HEK293 (cell line): ENCODE measurements around the gene FAM168A.

ENCODE experiments used
- CTCF ChIA-PET: fragments of 350-600 bp; formaldehyde crosslinking; extraction: SDS; loops from one replicate; lab custom pipeline; 2021; ENCODE audit warnings: antibody characterized with exemption; lab: Yijun Ruan, JAX
- POLR2A ChIA-PET: fragments of 300-600 bp; formaldehyde crosslinking; extraction: SDS; loops from one replicate; lab custom pipeline; 2020; ENCODE audit warnings: antibody characterized with exemption, inconsistent platforms; lab: Yijun Ruan, JAX
- H3K27ac ChIP-seq: fragments of 200-500 bp; sonication (Bioruptor generic); 2 replicates; pipeline ENCODE4 v1.5.1; 2014; ENCODE audit warnings: low read depth, low read length, control low read depth, inconsistent platforms; ENCODE audit errors: extremely low read depth
- H3K36me3 ChIP-seq, 2 experiments: fragments of 200-500 bp in 1 of 2; sonication (Bioruptor generic) in 1 of 2; 1 replicate in 1 of 2; 2 replicates in 1 of 2; pipeline ENCODE4 v1.5.1; 2014 to 2017; ENCODE audit warnings: inconsistent platforms in 2 of 2, low read length in 2 of 2; ENCODE audit not compliant: control insufficient read depth in 2 of 2, insufficient read depth in 1 of 2
- H3K4me1 ChIP-seq: fragments of 200-500 bp; sonication (Bioruptor generic); 2 replicates; pipeline ENCODE4 v1.5.1; 2014; ENCODE audit warnings: mild to moderate bottlenecking, low read length, inconsistent platforms; ENCODE audit not compliant: control insufficient read depth, insufficient read depth
- H3K4me3 ChIP-seq: 2 replicates; pipeline ENCODE4 v1.5.1; 2011; ENCODE audit warnings: low read depth, mild to moderate bottlenecking, control low read depth, low read length, moderate library complexity
- H3K9me3 ChIP-seq: fragments of 200-500 bp; sonication (Bioruptor generic); 2 replicates; pipeline ENCODE4 v1.5.1; 2014; ENCODE audit warnings: low read depth, low read length, inconsistent platforms; ENCODE audit not compliant: control insufficient read depth, insufficient read depth
- BCL11B ChIP-seq: fragments of 450-650 bp; formaldehyde crosslinking; IDR thresholded peaks from 2 replicates; pipeline ENCODE4 v1.5.1; 2016; ENCODE audit warnings: low read depth, missing biosample characterization, missing genetic modification characterization
- KLF16 ChIP-seq: fragments of 450-650 bp; formaldehyde crosslinking; IDR thresholded peaks from 2 replicates; pipeline ENCODE4 v1.5.1; 2017; ENCODE audit warnings: missing biosample characterization, missing genetic modification characterization
- KLF7 ChIP-seq: fragments of 450-650 bp; formaldehyde crosslinking; IDR thresholded peaks from 2 replicates; pipeline ENCODE4 v1.5.1; 2016; ENCODE audit warnings: missing biosample characterization, missing genetic modification characterization, borderline replicate concordance
- PRDM1 ChIP-seq: fragments of 450-650 bp; formaldehyde crosslinking; IDR thresholded peaks from 2 replicates; pipeline ENCODE4; 2016; ENCODE audit warnings: missing biosample characterization, missing genetic modification characterization
- REPIN1 ChIP-seq: fragments of 450-650 bp; formaldehyde crosslinking; IDR thresholded peaks from 2 replicates; pipeline ENCODE4 v1.5.1; 2017; ENCODE audit warnings: missing biosample characterization, missing genetic modification characterization, low read depth
- SCRT1 ChIP-seq: fragments of 450-650 bp; formaldehyde crosslinking; IDR thresholded peaks from 2 replicates; pipeline ENCODE4 v1.5.1; 2016; ENCODE audit warnings: missing biosample characterization, missing genetic modification characterization, borderline replicate concordance
- SP2 ChIP-seq: fragments of 450-650 bp; formaldehyde crosslinking; IDR thresholded peaks from 2 replicates; pipeline ENCODE4 v1.5.1; 2016; ENCODE audit warnings: missing biosample characterization, missing genetic modification characterization
- ZNF174 ChIP-seq: fragments of 450-650 bp; formaldehyde crosslinking; IDR thresholded peaks from 2 replicates; pipeline ENCODE4 v1.5.0; 2017; ENCODE audit warnings: missing biosample characterization, mild to moderate bottlenecking, missing genetic modification characterization
- ZNF19 ChIP-seq: fragments of 450-650 bp; formaldehyde crosslinking; IDR thresholded peaks from 2 replicates; pipeline ENCODE4; 2016; ENCODE audit warnings: missing biosample characterization, missing genetic modification characterization, low read depth
- ZNF2 ChIP-seq: fragments of 450-650 bp; formaldehyde crosslinking; IDR thresholded peaks from 2 replicates; pipeline ENCODE4 v1.5.1; 2016; ENCODE audit warnings: missing biosample characterization, missing genetic modification characterization
- ZNF426 ChIP-seq: fragments of 450-650 bp; formaldehyde crosslinking; IDR thresholded peaks from 2 replicates; pipeline ENCODE4 v1.5.1; 2017; ENCODE audit warnings: missing biosample characterization, missing genetic modification characterization, mild to moderate bottlenecking, inconsistent platforms, moderate library complexity
- ZNF629 ChIP-seq: fragments of 450-650 bp; formaldehyde crosslinking; IDR thresholded peaks from 2 replicates; pipeline ENCODE4 v1.5.1; 2017; ENCODE audit warnings: missing biosample characterization, missing genetic modification characterization
- ZNF664 ChIP-seq: fragments of 450-650 bp; formaldehyde crosslinking; IDR thresholded peaks from 2 replicates; pipeline ENCODE4 v1.5.1; 2016; ENCODE audit warnings: missing biosample characterization, missing genetic modification characterization
- ZNF701 ChIP-seq: fragments of 450-650 bp; formaldehyde crosslinking; IDR thresholded peaks from 2 replicates; pipeline ENCODE4 v1.5.1; 2016; ENCODE audit warnings: missing biosample characterization, missing genetic modification characterization
- ZNF747 ChIP-seq: fragments of 450-650 bp; formaldehyde crosslinking; IDR thresholded peaks from 2 replicates; pipeline ENCODE4 v1.5.1; 2016; ENCODE audit warnings: missing biosample characterization, missing genetic modification characterization
- TF ChIP-seq, protein P1 (sequence below): fragments of 450-650 bp; formaldehyde crosslinking; IDR thresholded peaks from 2 replicates; pipeline ENCODE4 v1.5.1; 2016; ENCODE audit warnings: missing biosample characterization, missing genetic modification characterization, low read depth
- TF ChIP-seq, protein P2 (sequence below): fragments of 450-650 bp; formaldehyde crosslinking; IDR thresholded peaks from 2 replicates; pipeline ENCODE4 v1.5.1; 2016; ENCODE audit warnings: missing biosample characterization, missing genetic modification characterization
- TF ChIP-seq, protein P3 (sequence below): fragments of 450-650 bp; formaldehyde crosslinking; IDR thresholded peaks from 2 replicates; pipeline ENCODE4 v1.5.1; 2016; ENCODE audit warnings: missing biosample characterization, missing genetic modification characterization
- TF ChIP-seq, protein P4 (sequence below): fragments of 450-650 bp; formaldehyde crosslinking; IDR thresholded peaks from 2 replicates; pipeline ENCODE4 v1.5.1; 2016; ENCODE audit warnings: missing biosample characterization, missing genetic modification characterization

FAM168A gene

DNA sequence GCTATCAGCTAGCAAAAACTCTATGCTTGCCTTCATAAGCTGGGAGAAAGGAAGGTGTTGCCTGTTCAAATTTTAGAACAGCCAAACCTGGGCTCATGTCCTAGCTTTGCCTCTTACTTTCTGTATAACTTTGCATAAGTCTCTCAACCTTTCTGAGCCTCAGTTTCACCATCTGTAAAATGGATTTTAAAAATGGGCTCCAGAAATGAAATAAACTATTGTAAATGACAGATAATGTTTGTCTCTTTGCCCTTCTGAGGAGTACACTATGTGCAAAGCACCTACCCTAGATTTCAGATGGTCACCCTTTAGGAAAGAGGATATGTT lies 68.7 kb downstream of the FAM168A start:
- no peak for TF ChIP-seq ZNF747 (tag by site-specific recombination)
- POLR2A ChIA-PET, result interaction anchor here (0.7 kb wide), 1 partner anchor 207 kb away, joined by 4 read pairs; no protein-coding TSS in a partner anchor
- Histone ChIP-seq H3K4me3 (no peak overlapping the region), H3K36me3 (no peaks in the 10 kb centered on the region), H3K4me1 (peaks cover 9% of the 10 kb centered on the region; the same call in 1 of the 2 replicates), H3K27ac (no peak overlapping the region), H3K9me3 (no peaks in the 10 kb centered on the region)
- CTCF ChIA-PET, result interaction anchor here (0.6 to 2.3 kb wide), 3 partner anchors 12 to 97 kb away, joined by 3 to 6 read pairs (median 5); no protein-coding TSS in a partner anchor

DNA sequence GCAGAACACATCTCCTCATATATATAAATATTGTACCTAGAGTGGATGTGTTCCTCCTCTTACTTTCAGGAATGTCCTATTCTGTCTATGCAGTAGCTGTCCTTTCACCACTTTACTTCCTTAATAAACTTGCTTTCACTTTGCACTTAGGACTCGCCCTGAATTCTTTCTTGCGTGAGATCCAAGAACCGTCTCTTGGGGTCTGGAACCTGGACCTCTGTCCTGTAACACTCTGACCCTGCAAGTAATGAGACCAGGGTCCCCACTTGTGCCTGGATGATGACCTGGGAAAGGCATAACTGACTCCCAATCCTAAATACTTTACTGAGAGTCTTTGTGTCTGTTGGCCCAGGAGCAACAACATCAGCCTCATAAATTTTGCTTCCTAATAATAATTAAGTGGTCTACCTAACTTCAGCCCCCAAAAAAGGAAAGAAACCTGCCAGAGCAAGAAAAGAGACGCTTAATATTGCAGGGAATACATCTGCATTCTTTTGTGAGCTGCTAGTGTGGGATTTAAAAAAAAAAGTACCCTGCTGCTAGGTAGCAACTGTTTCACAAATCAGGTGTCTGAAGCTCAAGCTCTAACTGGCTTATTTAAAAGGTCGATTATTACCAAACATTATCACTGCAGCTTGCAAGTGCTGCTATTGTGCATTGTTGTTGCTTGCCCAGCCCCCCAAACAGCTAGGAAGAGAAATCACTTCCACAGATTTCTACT lies 69.3 kb downstream of the FAM168A start:
- Histone ChIP-seq H3K4me3 (no peak overlapping the region), H3K36me3 (no peaks in the 10 kb centered on the region), H3K9me3 (no peaks in the 10 kb centered on the region), H3K4me1 (peaks cover 5% of the 10 kb centered on the region; the same call in 1 of the 2 replicates), H3K27ac (no peak overlapping the region)
- CTCF ChIA-PET, result interaction anchor here (0.6 to 2.3 kb wide), 3 partner anchors 12 to 97 kb away, joined by 3 to 6 read pairs (median 5); no protein-coding TSS in a partner anchor
- POLR2A ChIA-PET, result interaction anchor here (0.7 kb wide), 1 partner anchor 206 kb away, joined by 4 read pairs; no protein-coding TSS in a partner anchor
- TF ChIP-seq ZNF629 (tag by site-specific recombination) (no peak), SP2 (no peak), PRDM1 (tag by site-specific recombination) (0 out of 2 replicates have a peak, but pooled peaks have one; percentile 7)

DNA sequence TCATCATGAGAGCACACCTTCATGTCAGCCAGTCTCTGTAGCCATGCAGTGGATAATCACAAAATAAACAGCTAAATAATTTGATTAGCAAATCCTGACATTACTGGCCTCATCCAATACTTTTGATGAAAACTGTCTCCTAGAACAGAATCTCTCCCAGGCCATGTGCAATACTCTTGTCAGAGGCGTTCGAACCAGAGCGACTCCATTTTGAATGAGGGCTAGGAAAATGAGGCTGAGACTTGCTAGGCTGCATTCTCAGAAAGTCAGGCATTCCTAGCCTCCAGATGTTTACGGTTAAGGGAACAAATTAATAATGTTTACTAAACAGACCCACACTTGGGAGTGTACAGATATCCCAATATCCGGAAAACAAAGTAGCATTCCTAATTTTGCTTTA lies 69.9 kb downstream of the FAM168A start:
- Histone ChIP-seq H3K4me3 (no peak overlapping the region), H3K36me3 (no peaks in the 10 kb centered on the region), H3K4me1 (0 out of 2 replicates have a peak, but pooled peaks cover 2% of the 10 kb centered on the region), H3K27ac (no peak overlapping the region), H3K9me3 (no peaks in the 10 kb centered on the region)
- no peak for TF ChIP-seq SCRT1 (tag by site-specific recombination)
- no peak for TF ChIP-seq BCL11B
- TF ChIP-seq ZNF174 (tag by site-specific recombination), result no peak
- no peak for TF ChIP-seq KLF16
- no peak for TF ChIP-seq ZNF701 (tag by site-specific recombination)
- TF ChIP-seq, protein P1, sequence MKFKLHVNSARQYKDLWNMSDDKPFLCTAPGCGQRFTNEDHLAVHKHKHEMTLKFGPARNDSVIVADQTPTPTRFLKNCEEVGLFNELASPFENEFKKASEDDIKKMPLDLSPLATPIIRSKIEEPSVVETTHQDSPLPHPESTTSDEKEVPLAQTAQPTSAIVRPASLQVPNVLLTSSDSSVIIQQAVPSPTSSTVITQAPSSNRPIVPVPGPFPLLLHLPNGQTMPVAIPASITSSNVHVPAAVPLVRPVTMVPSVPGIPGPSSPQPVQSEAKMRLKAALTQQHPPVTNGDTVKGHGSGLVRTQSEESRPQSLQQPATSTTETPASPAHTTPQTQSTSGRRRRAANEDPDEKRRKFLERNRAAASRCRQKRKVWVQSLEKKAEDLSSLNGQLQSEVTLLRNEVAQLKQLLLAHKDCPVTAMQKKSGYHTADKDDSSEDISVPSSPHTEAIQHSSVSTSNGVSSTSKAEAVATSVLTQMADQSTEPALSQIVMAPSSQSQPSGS (tag by site-specific recombination), result no peak
- no peak for TF ChIP-seq KLF7 (tag by site-specific recombination)
- no peak for TF ChIP-seq ZNF19
- TF ChIP-seq, protein P2, sequence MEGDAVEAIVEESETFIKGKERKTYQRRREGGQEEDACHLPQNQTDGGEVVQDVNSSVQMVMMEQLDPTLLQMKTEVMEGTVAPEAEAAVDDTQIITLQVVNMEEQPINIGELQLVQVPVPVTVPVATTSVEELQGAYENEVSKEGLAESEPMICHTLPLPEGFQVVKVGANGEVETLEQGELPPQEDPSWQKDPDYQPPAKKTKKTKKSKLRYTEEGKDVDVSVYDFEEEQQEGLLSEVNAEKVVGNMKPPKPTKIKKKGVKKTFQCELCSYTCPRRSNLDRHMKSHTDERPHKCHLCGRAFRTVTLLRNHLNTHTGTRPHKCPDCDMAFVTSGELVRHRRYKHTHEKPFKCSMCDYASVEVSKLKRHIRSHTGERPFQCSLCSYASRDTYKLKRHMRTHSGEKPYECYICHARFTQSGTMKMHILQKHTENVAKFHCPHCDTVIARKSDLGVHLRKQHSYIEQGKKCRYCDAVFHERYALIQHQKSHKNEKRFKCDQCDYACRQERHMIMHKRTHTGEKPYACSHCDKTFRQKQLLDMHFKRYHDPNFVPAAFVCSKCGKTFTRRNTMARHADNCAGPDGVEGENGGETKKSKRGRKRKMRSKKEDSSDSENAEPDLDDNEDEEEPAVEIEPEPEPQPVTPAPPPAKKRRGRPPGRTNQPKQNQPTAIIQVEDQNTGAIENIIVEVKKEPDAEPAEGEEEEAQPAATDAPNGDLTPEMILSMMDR, result no peak
- TF ChIP-seq, protein P3, sequence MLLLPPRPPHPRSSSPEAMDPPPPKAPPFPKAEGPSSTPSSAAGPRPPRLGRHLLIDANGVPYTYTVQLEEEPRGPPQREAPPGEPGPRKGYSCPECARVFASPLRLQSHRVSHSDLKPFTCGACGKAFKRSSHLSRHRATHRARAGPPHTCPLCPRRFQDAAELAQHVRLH (tag by site-specific recombination), result no peak
- TF ChIP-seq, protein P4, sequence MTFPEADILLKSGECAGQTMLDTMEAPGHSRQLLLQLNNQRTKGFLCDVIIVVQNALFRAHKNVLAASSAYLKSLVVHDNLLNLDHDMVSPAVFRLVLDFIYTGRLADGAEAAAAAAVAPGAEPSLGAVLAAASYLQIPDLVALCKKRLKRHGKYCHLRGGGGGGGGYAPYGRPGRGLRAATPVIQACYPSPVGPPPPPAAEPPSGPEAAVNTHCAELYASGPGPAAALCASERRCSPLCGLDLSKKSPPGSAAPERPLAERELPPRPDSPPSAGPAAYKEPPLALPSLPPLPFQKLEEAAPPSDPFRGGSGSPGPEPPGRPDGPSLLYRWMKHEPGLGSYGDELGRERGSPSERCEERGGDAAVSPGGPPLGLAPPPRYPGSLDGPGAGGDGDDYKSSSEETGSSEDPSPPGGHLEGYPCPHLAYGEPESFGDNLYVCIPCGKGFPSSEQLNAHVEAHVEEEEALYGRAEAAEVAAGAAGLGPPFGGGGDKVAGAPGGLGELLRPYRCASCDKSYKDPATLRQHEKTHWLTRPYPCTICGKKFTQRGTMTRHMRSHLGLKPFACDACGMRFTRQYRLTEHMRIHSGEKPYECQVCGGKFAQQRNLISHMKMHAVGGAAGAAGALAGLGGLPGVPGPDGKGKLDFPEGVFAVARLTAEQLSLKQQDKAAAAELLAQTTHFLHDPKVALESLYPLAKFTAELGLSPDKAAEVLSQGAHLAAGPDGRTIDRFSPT (tag by site-specific recombination), result no peak
- no peak for TF ChIP-seq ZNF426 (tag by site-specific recombination)
- TF ChIP-seq ZNF664 (tag by site-specific recombination), result no peak
- TF ChIP-seq ZNF2 (tag by site-specific recombination), result no peak
- TF ChIP-seq REPIN1 (tag by site-specific recombination), result no peak
- ChIA-PET CTCF (interaction anchor here (2.3 kb wide), 1 partner anchor 49 kb away, joined by 6 read pairs; no protein-coding TSS in a partner anchor), POLR2A (no interaction called here)
